HG02642 (cell line): Measurements from ENCODE around the gene PPRC1.

Experiments
- ATAC-seq: cut with Tn5 transposase; IDR thresholded peaks from one replicate; pipeline ENCODE4 v1.9.1; 2021; ENCODE audit warnings: mild to moderate bottlenecking; ENCODE audit not compliant: unreplicated experiment, poor library complexity

PPRC1 gene

GRCh38 chr10:102147561-102147960, 14.7 kb downstream of the PPRC1 start:
- ATAC-seq = no peak

GRCh38 chr10:102148275-102148674, 15.4 kb downstream of the PPRC1 start:
- ATAC-seq = no peak

- no peak for ATAC-seq
Measured at GRCh38 chr10:102150970-102151773, 18.3 kb downstream of the PPRC1 start.

- ATAC-seq = peak; percentile 93
Measured at GRCh38 chr10:102151774-102152544, 19.1 kb downstream of the PPRC1 start, which contains the start of gene NOLC1. TSS of gene NOLC1 (plus strand) at chr10:102152389. CDS start at chr10:102152411, 22 bp downstream.

GRCh38 chr10:102152545-102152890, 19.7 kb downstream of the PPRC1 start:
- peak; percentile 16 for ATAC-seq

- ATAC-seq = no peak
Measured at GRCh38 chr10:102153093-102153620, 20.3 kb downstream of the PPRC1 start.

- ATAC-seq = no peak
Measured at GRCh38 chr10:102154466-102155116, 21.8 kb downstream of the PPRC1 start.

GRCh38 chr10:102157224-102157623, 24.4 kb downstream of the PPRC1 start:
- no peak for ATAC-seq

- ATAC-seq = no peak
Measured at GRCh38 chr10:102159051-102159597, 26.3 kb downstream of the PPRC1 start.

- no peak for ATAC-seq
Measured at GRCh38 chr10:102159831-102160230, 27.0 kb downstream of the PPRC1 start.

- ATAC-seq = no peak
Measured at GRCh38 chr10:102163342-102163989, 30.6 kb downstream of the PPRC1 start.

GRCh38 chr10:102167861-102168260, 35.0 kb downstream of the PPRC1 start:
- ATAC-seq = no peak

- no peak for ATAC-seq
Measured at GRCh38 chr10:102170602-102171001, 37.8 kb downstream of the PPRC1 start.

GRCh38 chr10:102172288-102172687, 39.4 kb downstream of the PPRC1 start:
- no peak for ATAC-seq

GRCh38 chr10:102175415-102175814, 42.6 kb downstream of the PPRC1 start:
- ATAC-seq = no peak

- no peak for ATAC-seq
Measured at GRCh38 chr10:102184606-102185005, 51.8 kb downstream of the PPRC1 start.

- no peak for ATAC-seq
Measured at GRCh38 chr10:102185272-102185671, 52.4 kb downstream of the PPRC1 start.

GRCh38 chr10:102185811-102186527, 53.1 kb downstream of the PPRC1 start:
- no peak for ATAC-seq

GRCh38 chr10:102188298-102188940, 55.6 kb downstream of the PPRC1 start:
- ATAC-seq = no peak
